ENCODE data around the gene ABHD6.
A peak's percentile ranks its signal among the peaks of the same experiment; 100 is the strongest.
"Not testable (repeated sequence)": the region's sequence is repeated elsewhere in the genome, so short reads cannot be mapped to it uniquely, and the experiment has no call there.

Gene ABHD6

DNA sequence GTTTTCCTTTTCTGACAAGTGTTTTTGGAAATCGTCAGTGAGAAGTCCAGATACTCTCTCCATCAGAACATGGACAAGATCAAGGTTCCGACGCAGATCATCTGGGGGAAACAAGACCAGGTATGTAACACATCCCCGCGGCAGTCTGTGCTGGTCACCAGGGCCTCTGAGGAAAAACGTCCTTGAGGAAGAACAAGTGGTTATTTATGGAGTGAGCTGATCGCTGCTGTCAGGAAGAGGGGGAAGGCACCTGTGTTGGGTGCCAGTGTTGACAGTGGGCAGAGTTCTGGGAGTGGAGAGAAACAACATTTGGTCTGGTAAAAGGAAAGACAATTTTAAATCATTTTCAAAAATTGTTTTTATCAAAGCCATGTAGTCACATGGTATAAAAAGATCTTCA lies 47.7 kb downstream of the ABHD6 start:
- no peak overlapping the region for H3K9ac ChIP-seq (ENCODE audit: low read length)
- H3K4me3 ChIP-seq (ENCODE audit: insufficient read depth, low read length, poor library complexity, severe bottlenecking): no peak overlapping the region
- H3K9me2 ChIP-seq (replicated peaks; ENCODE audit: insufficient read depth, low read length): no peaks in the 10 kb centered on the region
- TF ChIP-seq EZH2phosphoT487 (conservative IDR thresholded peaks at IDR 0.05; ENCODE audit: low read length): no peak
- TF ChIP-seq, protein P1, sequence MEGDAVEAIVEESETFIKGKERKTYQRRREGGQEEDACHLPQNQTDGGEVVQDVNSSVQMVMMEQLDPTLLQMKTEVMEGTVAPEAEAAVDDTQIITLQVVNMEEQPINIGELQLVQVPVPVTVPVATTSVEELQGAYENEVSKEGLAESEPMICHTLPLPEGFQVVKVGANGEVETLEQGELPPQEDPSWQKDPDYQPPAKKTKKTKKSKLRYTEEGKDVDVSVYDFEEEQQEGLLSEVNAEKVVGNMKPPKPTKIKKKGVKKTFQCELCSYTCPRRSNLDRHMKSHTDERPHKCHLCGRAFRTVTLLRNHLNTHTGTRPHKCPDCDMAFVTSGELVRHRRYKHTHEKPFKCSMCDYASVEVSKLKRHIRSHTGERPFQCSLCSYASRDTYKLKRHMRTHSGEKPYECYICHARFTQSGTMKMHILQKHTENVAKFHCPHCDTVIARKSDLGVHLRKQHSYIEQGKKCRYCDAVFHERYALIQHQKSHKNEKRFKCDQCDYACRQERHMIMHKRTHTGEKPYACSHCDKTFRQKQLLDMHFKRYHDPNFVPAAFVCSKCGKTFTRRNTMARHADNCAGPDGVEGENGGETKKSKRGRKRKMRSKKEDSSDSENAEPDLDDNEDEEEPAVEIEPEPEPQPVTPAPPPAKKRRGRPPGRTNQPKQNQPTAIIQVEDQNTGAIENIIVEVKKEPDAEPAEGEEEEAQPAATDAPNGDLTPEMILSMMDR (IDR thresholded peaks at IDR 0.05; ENCODE audit: insufficient read depth, low read length, poor library complexity, severe bottlenecking): no peak
- no peaks in the 10 kb centered on the region for H3K9me3 ChIP-seq (ENCODE audit: insufficient read depth, low read length)
- no peaks in the 10 kb centered on the region for H3F3A ChIP-seq (ENCODE audit: insufficient read depth)
- no peaks in the 10 kb centered on the region for H4K20me1 ChIP-seq (ENCODE audit: low read depth, low read length)
- H3K36me3 ChIP-seq (ENCODE audit: low read length): no peaks in the 10 kb centered on the region
- no peak overlapping the region for H3K4me2 ChIP-seq (ENCODE audit: low read depth, low read length, poor library complexity, severe bottlenecking)
- no peak overlapping the region for H3K27ac ChIP-seq (ENCODE audit: low read depth, low read length)
- H3K79me2 ChIP-seq (ENCODE audit: insufficient read depth, low read length): no peaks in the 10 kb centered on the region
- no peaks in the 10 kb centered on the region for H3K27me3 ChIP-seq (ENCODE audit: low read length)
- H2AFZ ChIP-seq (ENCODE audit: low read depth, low read length, severe bottlenecking): no peak overlapping the region

DNA sequence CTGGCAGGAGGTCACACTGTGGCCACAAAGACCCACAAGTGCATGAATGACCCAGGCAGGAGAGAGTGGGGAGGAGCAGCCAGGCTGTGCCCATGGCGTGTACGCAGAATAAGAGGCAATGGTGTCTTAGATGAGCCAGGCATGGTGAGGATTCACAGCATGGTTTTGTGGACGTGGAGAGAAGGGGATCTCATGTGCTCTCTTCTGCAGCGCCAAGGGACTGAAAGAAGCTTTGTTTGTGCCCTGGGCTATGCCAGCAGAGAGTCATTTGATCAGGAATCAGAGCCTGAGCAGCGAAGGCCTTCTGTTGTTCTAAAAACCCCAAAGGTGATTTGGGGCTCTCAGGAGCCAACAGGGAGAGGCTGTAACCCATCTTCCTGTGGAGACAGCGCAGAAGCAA lies 49.8 kb downstream of the ABHD6 start:
- no peaks in the 10 kb centered on the region for H4K20me1 ChIP-seq (ENCODE audit: low read depth, low read length)
- H3K9me2 ChIP-seq (replicated peaks; ENCODE audit: insufficient read depth, low read length): no peaks in the 10 kb centered on the region
- H3K27ac ChIP-seq (ENCODE audit: low read depth, low read length): no peak overlapping the region
- H3K9me3 ChIP-seq (ENCODE audit: insufficient read depth, low read length): no peaks in the 10 kb centered on the region
- H3F3A ChIP-seq (ENCODE audit: insufficient read depth): no peaks in the 10 kb centered on the region
- H3K4me3 ChIP-seq (ENCODE audit: insufficient read depth, low read length, poor library complexity, severe bottlenecking): no peak overlapping the region
- H2AFZ ChIP-seq (ENCODE audit: low read depth, low read length, severe bottlenecking): no peak overlapping the region
- TF ChIP-seq, protein P1 (IDR thresholded peaks at IDR 0.05; ENCODE audit: insufficient read depth, low read length, poor library complexity, severe bottlenecking): no peak
- TF ChIP-seq EZH2phosphoT487 (conservative IDR thresholded peaks at IDR 0.05; ENCODE audit: low read length): no peak
- H3K9ac ChIP-seq (ENCODE audit: low read length): no peak overlapping the region
- H3K36me3 ChIP-seq (ENCODE audit: low read length): no peaks in the 10 kb centered on the region
- H3K79me2 ChIP-seq (ENCODE audit: insufficient read depth, low read length): no peaks in the 10 kb centered on the region
- H3K27me3 ChIP-seq (ENCODE audit: low read length): no peaks in the 10 kb centered on the region
- H3K4me2 ChIP-seq (ENCODE audit: low read depth, low read length, poor library complexity, severe bottlenecking): no peak overlapping the region

DNA sequence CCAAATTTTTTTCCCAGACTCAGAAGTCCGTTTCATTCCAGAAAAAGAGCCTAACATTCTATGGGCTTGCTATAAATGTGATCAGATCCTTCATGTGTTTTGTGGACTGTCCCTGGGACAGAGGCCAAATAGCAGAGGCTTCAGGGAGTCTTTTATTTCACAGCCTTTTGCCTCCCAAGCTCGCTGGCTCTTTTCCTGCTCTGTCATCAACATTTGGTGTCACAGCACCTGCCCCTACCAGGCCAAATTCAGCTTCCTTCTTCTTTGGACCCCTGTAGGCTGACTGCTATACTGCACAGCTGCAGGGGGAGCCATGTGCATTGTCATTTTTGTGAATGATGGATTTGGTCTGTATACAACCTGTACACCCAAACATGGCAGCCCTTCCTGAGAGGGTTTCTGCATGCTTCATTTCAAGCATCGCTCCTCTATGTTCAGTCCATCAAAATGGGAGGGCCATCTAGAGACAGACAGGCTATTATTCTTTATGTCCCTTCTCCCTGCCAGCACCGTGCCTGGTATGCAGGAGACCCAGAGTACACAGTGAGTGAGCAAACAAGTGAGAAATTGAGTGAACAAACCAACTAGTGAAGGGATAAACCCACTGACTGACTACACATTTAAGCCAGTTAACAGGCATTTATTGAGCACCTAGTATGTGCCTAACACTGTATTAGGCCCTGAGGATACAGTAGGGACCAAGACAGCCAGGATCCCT lies 50.6 kb downstream of the ABHD6 start:
- no peaks in the 10 kb centered on the region for H3K9me2 ChIP-seq (replicated peaks; ENCODE audit: insufficient read depth, low read length)

DNA sequence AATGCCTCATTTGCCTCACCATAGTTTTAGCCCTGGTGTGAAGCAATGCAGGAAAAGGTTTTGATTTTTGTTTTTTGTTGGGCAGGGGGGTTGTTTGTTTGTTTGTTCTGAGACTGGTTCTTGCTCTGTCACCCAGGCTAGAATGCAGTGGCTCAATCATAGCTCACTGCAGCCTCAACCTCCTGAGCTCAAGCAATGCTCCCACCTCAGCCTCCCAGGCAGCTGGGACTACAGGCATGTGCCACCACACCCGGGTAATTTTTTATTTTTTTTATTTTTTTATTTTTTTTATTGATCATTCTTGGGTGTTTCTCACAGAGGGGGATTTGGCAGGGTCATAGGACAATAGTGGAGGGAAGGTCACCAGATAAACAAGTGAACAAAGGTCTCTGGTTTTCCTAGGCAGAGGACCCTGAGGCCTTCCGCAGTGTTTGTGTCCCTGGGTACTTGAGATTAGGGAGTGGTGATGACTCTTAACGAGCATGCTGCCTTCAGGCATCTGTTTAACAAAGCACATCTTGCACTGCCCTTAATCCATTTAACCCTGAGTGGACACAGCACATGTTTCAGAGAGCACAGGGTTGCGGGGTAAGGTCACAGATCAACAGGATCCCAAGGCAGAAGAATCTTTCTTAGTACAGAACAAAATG lies 51.5 kb downstream of the ABHD6 start:
- H3K9me3 ChIP-seq (ENCODE audit: insufficient read depth, low read length); H3K9me2 ChIP-seq (replicated peaks; ENCODE audit: insufficient read depth, low read length); H3K27ac ChIP-seq (ENCODE audit: low read depth, low read length); H3K36me3 ChIP-seq (ENCODE audit: low read length); H3K4me2 ChIP-seq (ENCODE audit: low read depth, low read length, poor library complexity, severe bottlenecking); H3K4me3 ChIP-seq (ENCODE audit: insufficient read depth, low read length, poor library complexity, severe bottlenecking); H3K27me3 ChIP-seq (ENCODE audit: low read length); H3K79me2 ChIP-seq (ENCODE audit: insufficient read depth, low read length); H3K9ac ChIP-seq (ENCODE audit: low read length); H3F3A ChIP-seq (ENCODE audit: insufficient read depth); H2AFZ ChIP-seq (ENCODE audit: low read depth, low read length, severe bottlenecking); H4K20me1 ChIP-seq (ENCODE audit: low read depth, low read length): not testable (repeated sequence)

More for the DNA sequence above, 50.6 kb downstream of the ABHD6 start:
- Histone ChIP-seq H3K27ac (ENCODE audit: low read depth, low read length) (no peak overlapping the region), H2AFZ (ENCODE audit: low read depth, low read length, severe bottlenecking) (no peak overlapping the region), H3K36me3 (ENCODE audit: low read length) (no peaks in the 10 kb centered on the region), H3F3A (ENCODE audit: insufficient read depth) (no peaks in the 10 kb centered on the region), H3K4me3 (ENCODE audit: insufficient read depth, low read length, poor library complexity, severe bottlenecking) (no peak overlapping the region), H3K27me3 (ENCODE audit: low read length) (no peaks in the 10 kb centered on the region), H3K4me2 (ENCODE audit: low read depth, low read length, poor library complexity, severe bottlenecking) (no peak overlapping the region), H3K9me3 (ENCODE audit: insufficient read depth, low read length) (no peaks in the 10 kb centered on the region), H3K9ac (ENCODE audit: low read length) (no peak overlapping the region), H3K79me2 (ENCODE audit: insufficient read depth, low read length) (no peaks in the 10 kb centered on the region), H4K20me1 (ENCODE audit: low read depth, low read length) (no peaks in the 10 kb centered on the region)
- TF ChIP-seq, protein P1 (IDR thresholded peaks at IDR 0.05; ENCODE audit: insufficient read depth, low read length, poor library complexity, severe bottlenecking): peak; percentile 10
- TF ChIP-seq EZH2phosphoT487 (conservative IDR thresholded peaks at IDR 0.05; ENCODE audit: low read length): no peak

DNA sequence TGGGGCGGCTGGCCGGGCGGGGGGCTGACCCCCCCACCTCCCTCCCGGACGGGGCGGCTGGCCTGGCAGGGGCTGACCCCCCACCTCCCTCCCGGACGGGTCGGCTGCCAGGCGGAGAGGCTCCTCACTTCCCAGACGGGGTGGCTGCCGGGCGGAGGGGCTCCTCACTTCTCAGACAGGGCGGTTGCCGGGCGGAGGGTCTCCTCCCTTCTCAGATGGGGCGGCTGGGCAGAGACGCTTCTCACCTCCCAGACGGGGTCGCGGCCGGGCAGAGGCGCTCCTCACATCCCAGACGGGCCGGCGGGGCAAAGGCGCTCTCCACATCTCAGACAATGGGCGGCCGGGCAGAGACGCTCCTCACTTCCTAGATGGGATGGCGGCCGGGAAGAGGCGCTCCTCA lies 52.9 kb downstream of the ABHD6 start:
- H2AFZ ChIP-seq (ENCODE audit: low read depth, low read length, severe bottlenecking); H3K4me2 ChIP-seq (ENCODE audit: low read depth, low read length, poor library complexity, severe bottlenecking); H3K9ac ChIP-seq (ENCODE audit: low read length); H3K27ac ChIP-seq (ENCODE audit: low read depth, low read length); H3K9me2 ChIP-seq (replicated peaks; ENCODE audit: insufficient read depth, low read length); H3K27me3 ChIP-seq (ENCODE audit: low read length); H4K20me1 ChIP-seq (ENCODE audit: low read depth, low read length); H3K36me3 ChIP-seq (ENCODE audit: low read length); H3K9me3 ChIP-seq (ENCODE audit: insufficient read depth, low read length); H3F3A ChIP-seq (ENCODE audit: insufficient read depth); H3K79me2 ChIP-seq (ENCODE audit: insufficient read depth, low read length); H3K4me3 ChIP-seq (ENCODE audit: insufficient read depth, low read length, poor library complexity, severe bottlenecking): not testable (repeated sequence)

All from SU-DHL-6 (cell line).